HT1080 (cell line): Measurements from ENCODE around the gene FAM110A. TPM values are rescaled to one million over a fixed set of nuclear protein-coding genes. Genes with fewer than 3 reads are reported as not detected.
"Not testable (repeated sequence)": the region's sequence is repeated elsewhere in the genome, so short reads cannot be mapped to it uniquely, and the experiment has no call there.

Source experiments
- DNase-seq: peaks from one replicate; pipeline ENCODE4 v3.0.0-alpha.2; 2015; ENCODE audit warnings: low read depth
- total RNA-seq: library from RNA; depleted of rRNA; stranded (reverse); fragments of >200 nt; shearing (Covaris generic); gene quantifications from 2 replicates; pipeline ENCODE4 v1.2.3, GENCODE V29; 2014

FAM110A gene
- total RNA-seq, 1 experiment from 2014 or later, result 5.8 TPM

DNA sequence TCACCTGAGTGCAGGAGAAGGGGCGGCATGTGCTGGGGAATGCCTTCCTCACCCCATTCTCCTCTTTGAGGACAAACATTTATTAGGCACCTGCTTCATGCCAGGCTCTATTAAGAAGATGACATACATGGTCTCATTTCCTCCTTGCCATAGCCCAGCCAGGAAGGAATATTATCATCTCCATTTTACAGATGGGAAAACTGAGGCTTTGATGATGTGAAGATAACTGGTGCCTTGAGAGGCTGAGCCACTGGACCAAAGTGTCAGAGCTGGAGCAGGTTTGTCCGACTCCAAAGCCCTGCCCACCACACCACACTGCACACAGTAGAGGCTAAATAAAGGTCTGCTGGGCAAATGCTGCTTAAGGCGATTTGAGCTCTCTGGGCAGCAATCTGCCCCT, 37.2 kb downstream of the FAM110A start:
- DNase-seq, result no peak

DNA sequence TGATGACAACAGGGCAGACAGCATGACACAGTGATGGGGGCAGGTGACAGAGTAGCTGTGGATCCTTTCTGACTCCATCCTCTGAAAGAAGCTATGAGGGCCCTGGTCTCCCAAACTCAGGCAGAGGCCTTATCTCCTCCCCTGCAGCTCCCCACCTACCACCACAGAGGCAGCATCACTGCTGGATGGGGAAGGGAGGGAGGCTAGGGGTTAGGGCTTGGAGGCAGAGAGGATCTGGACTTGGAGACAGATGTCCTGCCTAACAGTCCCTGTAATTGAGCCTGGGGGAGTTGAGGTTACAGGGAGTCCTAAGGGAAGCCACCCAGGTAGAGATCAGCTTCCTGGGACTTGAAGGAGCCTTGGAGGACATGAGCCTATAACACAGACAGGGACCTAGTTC, 37.9 kb downstream of the FAM110A start:
- DNase-seq, result no peak

DNA sequence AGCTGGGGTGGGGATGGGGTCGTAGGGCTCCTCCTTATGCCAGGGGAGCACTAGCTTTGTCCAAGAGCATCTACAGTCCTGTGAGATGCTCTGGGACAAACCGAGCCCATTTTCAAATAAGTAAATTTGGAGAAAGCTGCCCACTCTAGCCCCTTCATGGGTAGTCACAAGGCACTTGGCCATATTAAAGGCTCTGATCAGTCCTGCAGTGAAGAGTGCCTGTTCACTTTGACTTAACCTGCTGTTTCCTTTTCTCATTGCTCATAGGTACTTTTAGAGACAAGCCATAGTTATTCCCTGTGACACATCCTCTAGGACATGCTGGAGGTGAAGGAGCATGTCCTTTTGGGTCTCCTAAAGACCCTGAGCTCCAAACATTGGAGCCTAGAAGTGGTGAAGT, 38.4 kb downstream of the FAM110A start:
- no peak for DNase-seq

DNA sequence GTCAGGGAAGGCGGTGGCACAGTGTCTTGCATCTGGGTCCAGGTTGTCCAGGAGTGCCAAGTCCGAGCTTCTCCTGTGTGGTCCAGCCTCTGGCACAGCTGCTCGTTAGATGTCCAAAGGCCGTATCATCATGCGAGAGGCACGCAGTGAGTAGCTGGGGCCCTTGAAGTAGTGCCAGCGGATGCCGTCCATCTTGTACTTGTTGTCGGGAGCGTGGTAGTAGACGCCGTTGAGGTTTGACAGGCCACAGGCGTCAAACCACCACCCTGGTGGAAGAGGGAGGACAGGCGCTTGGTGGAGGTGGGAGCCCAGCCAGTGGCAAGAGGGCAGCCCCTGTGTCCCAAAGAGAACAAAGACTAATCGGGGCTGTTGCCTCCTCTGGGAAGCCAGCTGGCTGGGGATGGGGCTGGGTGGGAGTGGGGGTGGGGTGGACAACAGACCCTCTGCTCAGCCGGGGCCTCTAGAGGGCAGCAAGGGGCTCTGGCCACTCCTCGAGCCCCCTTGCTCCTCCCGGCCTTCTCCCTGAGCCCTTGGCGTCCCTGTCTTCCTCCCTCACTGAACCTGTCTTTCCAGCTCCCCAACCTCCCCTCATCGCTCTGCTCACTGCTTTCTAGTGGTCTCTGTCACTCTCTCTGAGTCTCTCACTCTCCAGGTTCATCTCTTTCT, 39.5 kb downstream of the FAM110A start:
- no peak for DNase-seq

DNA sequence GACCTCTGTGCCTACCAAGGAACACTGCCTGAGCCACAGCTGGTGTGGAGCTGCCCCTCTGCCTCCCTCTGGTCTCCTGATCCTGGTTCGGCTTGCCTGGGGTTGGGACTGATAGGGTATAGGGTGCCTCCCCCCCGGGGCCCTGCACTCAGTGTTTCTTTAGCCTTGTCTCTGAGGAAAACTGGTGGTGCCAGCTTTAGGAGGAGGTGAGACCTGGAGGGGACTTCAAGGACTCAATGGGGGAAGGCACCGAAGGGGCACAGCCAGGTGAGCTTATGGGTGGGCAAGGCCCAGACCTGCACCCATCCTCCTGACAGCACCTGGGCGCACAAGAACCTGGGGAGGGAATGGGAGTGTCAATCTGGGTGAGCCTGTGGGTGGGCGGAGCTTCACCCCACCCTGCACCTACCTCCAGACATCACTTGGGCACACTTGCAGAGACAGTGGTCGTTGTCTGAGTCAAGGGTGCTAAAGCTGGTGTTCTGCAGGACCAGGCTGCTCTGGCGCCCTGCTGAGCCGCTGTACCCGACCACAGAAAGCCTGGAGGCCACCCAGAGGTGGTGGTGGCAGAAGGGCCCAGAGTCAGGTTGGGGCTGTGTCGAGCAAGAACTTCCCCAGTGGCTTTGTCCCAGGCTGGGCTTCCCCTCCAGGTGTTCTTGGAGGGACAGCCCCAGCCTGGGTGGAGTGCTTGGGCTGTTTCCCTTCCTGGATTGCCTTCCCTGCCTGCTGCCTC, 40.5 kb downstream of the FAM110A start:
- DNase-seq, result no peak

DNA sequence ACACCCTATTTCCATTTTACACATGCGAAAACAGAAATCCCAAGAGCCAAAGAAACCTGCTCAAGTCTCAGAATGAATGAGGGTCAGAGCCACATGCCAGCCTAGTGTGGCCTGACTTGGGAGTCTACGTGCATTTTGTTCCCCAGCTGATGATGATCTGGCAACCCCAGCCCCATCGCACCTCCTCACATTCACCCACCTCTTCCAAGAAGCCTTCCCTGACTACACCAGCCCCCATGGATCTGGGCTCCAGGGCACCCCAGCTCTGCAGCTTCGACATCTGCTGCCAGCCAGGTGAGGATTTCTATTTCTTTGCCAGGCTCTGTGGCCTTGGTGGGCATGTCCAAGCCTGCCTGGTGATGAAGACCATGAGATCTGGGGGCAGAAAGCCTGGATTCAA, 41.6 kb downstream of the FAM110A start:
- DNase-seq, result no peak

DNA sequence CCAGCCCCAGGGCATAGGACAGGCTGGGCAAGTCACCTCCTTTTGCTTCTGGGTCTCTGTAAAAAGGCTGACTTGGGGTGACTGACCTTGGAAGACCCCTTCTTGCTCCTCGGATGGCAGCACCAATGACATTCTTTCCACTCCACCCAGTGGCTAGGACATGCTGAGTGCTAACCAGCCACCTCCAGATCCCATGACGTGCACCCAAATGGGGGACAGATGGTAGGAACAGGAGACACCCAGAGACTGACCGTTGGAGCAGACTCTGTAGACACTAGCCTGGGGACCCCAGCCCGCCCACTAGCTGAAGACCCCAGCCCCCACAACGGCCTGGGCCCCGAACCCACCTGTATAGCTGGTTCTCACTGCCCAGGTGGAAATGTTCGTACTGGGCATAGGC, 44.3 kb downstream of the FAM110A start:
- no peak for DNase-seq

DNA sequence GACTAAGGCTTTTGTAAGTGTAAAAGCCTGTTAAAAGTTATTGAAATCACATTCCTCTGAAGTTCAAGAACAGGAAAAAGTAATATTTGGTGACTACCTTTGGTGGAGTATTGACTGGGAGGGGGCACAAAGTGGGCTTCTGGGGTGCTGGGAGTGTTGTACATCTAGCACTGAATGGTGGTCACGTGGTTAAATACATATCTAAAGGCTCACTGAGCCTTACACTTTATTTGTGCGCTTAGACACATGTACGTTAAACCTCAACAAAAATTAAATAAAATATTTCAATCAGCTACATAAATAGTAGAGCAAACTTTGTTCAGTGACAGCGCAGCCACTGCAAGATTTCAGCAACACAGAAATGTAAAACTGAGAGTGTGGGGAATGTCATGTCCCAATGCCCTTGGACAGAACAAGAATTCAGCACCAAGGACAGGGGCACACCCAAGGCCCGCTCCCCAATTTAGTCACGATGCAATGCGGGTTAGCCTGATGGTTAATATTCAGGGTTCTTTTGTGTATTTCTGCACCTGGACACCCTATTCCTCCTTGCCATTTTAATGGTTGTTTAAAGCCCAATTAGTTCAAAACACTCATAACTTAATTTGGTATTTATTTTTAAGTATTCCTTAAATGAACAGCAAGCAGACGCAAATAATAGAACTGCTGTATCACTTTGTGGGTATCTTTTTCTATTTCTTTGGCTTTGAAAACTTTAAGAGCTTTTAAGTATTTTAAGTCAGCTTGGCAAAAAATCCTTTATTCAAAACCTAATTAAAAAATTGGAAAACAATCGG, 45.2 kb downstream of the FAM110A start:
- no peak for DNase-seq

DNA sequence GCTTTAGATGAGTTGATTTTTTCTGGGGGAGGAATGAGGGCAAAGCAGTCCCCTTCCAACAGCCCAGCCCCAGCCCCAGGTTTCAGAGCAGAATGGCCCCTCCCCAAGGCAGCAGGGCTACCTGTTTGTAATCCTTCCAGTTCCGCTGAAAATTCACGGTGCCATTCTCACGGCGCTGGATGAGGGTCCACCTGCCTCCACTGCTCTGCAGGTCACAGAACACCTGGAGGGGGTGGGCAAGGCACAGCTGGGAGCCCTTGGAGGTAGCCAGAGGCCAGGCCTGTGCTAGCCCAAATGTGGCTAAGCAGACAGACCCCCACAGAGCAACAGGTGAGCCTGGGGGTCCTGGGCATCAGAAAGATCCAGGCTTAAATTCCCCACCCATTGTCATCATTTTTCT, 46.1 kb downstream of the FAM110A start:
- DNase-seq, result no peak

DNA sequence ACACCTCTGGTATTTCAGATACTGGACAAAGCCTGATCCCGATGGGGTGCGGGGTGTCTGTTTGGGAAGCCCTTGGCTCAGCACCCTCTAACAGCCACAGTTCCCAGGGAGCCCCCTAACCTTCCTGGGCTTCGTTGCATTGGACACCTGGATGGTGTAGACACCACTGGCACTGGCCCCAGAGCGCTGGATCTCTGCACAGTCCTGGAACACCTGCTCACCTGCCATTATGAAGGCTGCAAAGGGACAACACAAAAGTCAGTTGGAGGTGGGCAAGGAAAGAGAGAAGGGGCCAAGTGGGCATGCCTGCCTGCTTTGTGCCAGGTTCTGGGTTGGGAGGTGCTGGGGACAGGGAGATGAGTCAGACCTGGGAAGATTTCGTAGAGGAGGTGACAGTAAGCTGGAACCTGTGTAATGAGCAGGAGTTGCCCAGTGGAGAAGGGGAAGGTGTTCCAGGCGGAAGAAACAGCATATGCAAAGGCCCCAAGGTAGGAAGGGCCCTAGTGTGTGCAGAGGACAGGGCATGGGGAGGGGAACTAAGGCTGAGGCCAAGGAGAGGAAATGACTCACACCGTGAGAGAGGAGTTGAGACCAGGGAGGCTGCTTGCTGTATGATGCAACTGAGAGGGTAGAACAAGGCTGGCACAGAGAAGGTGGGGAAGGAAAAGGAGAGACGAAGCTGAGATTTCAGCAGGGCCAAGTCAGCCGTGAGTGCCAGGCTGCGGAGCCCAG, 47.7 kb downstream of the FAM110A start:
- DNase-seq, result peak; percentile 91

DNA sequence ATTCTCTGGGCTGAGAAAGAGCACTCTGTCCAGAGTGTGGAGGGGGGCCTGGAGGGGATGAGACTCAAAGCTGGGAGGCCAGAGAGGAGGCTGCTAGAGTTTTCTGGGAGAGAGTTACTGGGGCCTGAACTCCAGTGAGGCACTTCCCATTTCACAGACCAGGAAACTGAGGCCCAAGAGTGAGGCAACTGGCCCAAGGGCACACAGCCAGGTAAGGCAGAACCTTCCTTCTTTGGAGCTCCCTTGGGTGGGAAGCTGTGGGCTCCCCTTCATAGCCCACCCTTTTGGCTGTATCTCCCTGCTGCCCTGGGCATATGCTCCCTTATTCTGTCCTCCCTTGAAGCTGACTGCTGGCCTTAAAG, 48.2 kb downstream of the FAM110A start:
- no peak for DNase-seq

DNA sequence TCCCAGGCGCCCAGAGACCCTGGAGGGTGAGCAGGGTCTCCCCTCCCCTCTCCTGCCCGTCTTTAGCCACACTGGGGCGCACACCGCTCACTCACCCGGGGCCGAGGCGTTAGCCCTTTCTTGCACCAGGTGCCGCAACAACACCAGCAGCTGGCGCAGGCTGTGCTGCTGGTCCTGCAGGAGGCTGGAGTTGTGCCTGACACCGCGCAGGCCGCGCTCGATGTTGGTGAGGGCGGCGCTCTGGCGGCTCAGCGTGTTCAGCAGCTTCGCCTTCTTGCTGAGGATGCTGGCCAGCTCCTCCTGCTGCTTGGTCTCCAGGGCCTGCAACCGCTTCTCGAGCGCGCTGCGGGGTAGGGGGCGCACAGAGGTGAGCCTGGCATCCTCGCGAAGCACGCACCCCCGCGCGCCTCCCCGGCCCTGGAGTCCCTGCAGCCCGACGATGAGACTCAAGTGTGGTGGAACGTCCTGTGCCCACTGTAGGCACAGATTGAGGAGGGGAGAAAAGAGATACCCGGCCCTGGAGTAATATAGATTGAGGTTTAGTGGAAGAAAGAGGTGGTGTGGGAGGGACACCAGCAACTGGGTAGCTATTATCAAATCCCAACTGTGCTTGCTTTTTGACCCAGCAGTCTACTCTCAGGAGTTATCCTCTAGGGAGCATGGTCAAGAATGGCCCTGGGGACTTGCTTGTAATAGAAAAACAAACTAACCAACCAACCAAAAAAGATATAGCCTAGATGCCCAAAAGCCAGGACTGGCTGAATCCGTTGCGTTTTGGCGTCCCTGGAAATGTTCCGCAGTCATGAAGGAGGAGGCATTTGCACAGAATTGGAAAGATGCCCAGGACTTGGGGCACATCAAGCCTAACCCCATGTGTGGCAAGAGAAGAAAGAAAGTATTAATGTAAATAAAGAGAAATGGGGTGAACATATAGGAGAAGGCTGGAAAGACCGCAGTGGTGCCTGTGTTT, 51.8 kb downstream of the FAM110A start:
- no peak for DNase-seq

DNA sequence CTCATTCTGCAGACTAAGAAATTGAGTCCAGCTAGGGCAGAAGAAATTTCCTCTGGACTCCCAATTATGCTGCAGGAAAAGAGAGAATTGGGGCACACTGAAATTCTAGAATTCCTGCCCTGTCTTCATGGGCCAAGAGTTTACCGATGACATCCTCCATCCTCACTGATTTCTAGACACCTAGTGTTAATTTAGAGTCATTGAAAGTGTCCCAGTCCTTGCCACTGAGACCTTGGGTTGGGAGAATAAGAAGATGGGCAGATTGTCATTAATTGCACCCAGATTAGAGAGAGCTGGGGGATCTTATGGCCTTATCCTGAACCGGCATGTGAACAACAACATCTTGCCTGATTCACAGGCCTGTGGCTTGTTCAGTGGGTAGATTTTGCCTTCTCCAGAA, 53.6 kb downstream of the FAM110A start:
- DNase-seq, result no peak

DNA sequence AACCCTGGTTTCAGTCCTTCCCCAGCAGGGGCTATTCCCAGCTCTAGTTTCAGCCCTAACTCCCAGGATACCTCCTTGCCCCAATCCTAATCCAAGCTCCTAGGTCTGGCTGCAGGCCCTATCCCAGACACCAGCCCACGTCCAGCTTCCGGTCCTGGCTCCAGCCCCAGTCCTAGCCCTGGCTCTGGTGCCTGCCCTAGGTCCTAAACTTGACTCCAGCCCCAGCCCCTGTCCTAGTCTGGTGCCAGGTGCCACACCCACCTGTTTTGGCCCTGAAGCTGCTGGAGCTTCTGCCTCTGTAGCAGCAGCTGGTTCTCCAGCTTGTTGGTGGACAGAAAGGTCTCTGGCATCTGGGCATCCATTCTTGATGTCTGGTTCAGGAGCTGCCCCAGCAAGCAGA, 54.5 kb downstream of the FAM110A start:
- no peak for DNase-seq

DNA sequence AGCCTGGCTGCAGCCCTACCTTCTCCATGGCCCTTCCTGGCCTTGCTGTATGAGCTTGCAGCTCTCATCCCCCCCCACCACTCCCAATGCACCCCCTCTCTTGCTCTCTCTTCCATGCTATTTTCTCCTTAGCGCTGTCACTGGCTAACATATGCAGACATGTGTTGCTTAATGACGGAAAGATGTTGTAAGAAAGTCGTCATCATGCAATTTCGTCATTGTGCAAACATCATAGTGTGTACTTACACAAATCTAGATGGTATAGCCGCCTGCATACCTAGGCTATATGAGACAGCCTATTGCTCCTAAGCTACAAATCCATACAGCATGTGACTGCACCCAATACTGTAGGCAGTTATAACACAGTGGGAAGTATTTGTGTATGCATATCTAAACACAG, 55.6 kb downstream of the FAM110A start:
- no peak for DNase-seq

DNA sequence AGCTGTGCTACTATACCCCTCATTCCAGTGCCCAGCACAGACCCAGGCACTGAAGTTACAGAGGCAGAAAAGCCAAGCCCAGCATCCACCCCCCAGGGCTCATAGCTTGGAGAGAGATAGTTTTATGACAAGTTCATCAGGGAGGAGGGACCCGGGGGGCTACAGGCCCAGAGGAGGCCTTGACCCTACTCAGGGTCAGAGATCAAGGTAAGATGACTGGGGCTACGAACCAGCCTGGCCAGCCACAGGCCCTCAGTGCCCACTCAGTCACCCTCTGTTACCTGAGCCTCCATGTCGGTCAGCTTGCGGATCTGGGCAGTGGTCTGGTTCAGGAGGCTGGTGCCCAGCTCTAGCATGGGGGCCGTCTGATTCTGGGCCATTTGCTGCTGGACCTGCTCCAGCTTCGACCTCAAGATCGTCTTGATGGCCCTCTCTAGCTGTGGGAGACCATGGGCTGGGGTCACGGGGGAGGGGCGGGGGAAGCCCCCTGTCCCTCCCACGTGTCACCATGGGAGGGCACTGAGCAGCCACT, 56.5 kb downstream of the FAM110A start:
- no peak for DNase-seq

DNA sequence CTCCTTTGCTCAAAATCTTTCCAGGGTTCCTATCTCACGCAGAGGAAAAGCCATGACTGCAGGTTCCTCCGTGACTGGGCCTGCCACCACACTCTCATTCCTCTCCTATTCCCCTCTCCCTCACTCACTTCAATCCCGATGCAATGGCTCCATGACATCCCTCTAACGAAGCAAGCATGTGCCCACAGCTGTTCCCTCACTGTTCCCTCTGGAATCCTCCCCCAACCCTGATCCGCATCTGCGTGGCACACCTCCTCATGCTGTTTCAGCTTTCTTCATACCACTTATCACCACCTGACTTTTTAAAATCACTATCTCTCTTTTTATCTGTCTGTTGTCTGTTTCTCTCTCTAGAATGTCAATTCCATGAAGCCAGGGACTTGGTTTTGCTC, 57.1 kb downstream of the FAM110A start:
- DNase-seq, result no peak

DNA sequence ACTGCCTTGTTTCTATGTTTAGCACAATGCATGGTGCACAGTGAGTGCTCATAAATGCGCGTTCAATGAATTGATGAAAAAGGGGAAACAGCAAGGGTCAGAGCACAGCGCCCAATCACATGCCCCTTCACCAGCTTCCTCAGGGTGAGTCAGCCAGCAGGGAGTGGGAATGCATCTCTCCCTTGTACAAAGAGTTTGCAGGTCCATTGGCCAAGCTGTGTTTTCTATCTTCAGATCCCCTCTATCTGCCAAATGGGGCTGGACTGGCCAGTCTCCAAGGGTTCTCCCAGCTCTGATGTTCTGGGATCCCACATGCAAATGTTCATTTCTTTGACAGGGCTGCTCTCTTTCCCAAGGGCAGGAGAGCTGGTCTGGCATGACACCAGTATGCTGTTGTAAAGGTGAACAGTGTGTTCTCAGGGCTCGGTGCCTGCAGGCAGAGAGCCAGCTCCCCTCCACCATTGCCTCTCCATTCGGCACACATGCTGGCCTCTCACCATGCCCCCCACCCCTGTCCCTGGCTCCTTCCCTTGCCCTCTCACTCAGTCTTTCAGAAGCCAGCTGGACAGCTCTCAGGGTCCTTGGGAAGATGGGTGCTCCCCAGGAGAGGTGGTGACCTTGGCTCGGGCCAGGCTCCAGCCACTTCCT, 57.7 kb downstream of the FAM110A start:
- DNase-seq, result peak; percentile 40

DNA sequence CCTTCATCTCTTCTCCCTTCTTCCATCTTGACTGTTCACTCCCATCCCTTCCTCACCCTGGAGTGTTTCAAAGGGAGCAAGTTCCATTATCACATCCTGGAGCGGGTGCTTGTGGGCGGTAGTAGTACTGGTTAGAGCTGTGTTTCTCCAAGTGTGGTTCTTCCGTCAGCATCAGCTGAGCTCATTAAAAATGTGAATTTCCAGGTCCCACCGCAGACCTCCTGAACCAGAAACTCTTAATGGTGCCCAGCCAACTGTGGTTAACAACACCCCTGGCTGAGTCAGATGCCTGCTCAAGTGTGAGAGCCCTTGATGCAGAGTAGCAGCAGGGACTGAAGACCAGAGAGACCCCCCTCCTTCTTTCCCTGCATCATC, 58.2 kb downstream of the FAM110A start:
- DNase-seq, result peak; percentile 61

DNA sequence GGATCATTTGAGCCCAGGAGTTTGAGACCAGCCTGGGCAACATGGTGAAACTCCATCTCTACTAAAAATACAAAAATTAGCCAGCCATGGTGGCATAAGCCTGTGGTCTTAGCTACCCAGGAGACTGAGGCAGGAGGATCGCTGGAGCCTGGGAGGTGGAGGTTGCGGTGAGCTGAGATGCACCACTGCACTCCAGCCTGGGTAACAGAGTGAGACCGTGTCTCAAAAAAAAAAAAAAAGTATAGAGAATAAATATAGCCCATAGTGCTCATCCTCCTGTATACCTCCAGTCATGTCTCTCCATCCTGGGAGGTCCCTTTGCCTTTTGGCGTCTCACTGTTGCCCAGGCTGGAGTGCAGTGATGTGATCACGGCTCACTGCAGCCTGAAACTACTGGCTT, 58.9 kb downstream of the FAM110A start:
- not testable (repeated sequence) for DNase-seq
